ENCODE data around the gene PRKACA. TPM values are rescaled to one million over a fixed set of nuclear protein-coding genes. Genes with fewer than 3 reads are reported as not detected.
A peak's percentile ranks its signal among the peaks of the same experiment; 100 is the strongest.

The PRKACA gene
- total and polyA plus RNA-seq, 7 donors, result 33.6 to 59.1 (median 36.6) TPM

GRCh38 chr19:14107581-14108461, 9.7 kb downstream of the PRKACA start:
- Histone ChIP-seq H3K27me3 (no peaks in the 10 kb centered on the region), H3K36me3 (peaks cover 8 to 39% (median 25%) of the 10 kb centered on the region in 4 donors), H3K27ac (peak overlapping the region; percentile 78 to 89 (median 78)), H3K9me3 (no peaks in the 10 kb centered on the region), H3K4me3 (no peak overlapping the region), H3K4me1 (peaks cover 0 to 54% (median 36%) of the 10 kb centered on the region in 4 donors)
- TF ChIP-seq POLR2A (IDR thresholded peaks at IDR 0.05) (no peak), POLR2AphosphoS5 (IDR thresholded peaks at IDR 0.05) (peak in 3 of 4 donors; percentile 29 to 52 (median 38))
- WGBS, 2 donors, result 84 to 85% methylated on average over 23 of the region's 23 CpGs
- intact Hi-C loops (cut with DNase I), result no loop called here
- DNase-seq, result no peak

GRCh38 chr19:14106840-14107239, 10.7 kb downstream of the PRKACA start:
- DNase-seq, result no peak
- H3K4me3 ChIP-seq, result no peak overlapping the region
- H3K9me3 ChIP-seq, result no peaks in the 10 kb centered on the region
- peak overlapping the region; percentile 78 to 89 (median 78) for H3K27ac ChIP-seq
- intact Hi-C loops (cut with DNase I), result no loop called here
- H3K27me3 ChIP-seq, result no peaks in the 10 kb centered on the region
- H3K4me1 ChIP-seq, result peaks cover 0 to 44% (median 26%) of the 10 kb centered on the region in 4 donors
- WGBS, 2 donors, result 92 to 94% methylated on average over 16 of the region's 16 CpGs
- TF ChIP-seq EP300 (IDR thresholded peaks at IDR 0.05) (no peak), POLR2A (IDR thresholded peaks at IDR 0.05) (no peak)
- H3K36me3 ChIP-seq, result peaks cover 17 to 49% (median 34%) of the 10 kb centered on the region in 4 donors

GRCh38 chr19:14105680-14106079, 11.9 kb downstream of the PRKACA start:
- no peak overlapping the region for H3K4me3 ChIP-seq
- no peak for DNase-seq
- peak overlapping the region in 3 of 4 donors; percentile 22 to 89 (median 35) for H3K27ac ChIP-seq
- WGBS, 2 donors, result 28 to 76% methylated on average over 8 of the region's 8 CpGs
- peaks cover 0 to 34% (median 19%) of the 10 kb centered on the region in 4 donors for H3K4me1 ChIP-seq
- TF ChIP-seq CTCF (IDR thresholded peaks at IDR 0.05) (no peak), POLR2AphosphoS5 (IDR thresholded peaks at IDR 0.05) (no peak), POLR2A (IDR thresholded peaks at IDR 0.05) (no peak), EP300 (IDR thresholded peaks at IDR 0.05) (no peak)
- intact Hi-C loops (cut with DNase I), result no loop called here
- H3K9me3 ChIP-seq, result no peaks in the 10 kb centered on the region
- H3K27me3 ChIP-seq, result no peaks in the 10 kb centered on the region
- H3K36me3 ChIP-seq, result peaks cover 23 to 60% (median 43%) of the 10 kb centered on the region in 4 donors

GRCh38 chr19:14103310-14103709, 14.3 kb downstream of the PRKACA start:
- Histone ChIP-seq H3K4me1 (peaks cover 0 to 15% (median 14%) of the 10 kb centered on the region in 4 donors), H3K27ac (no peak overlapping the region), H3K27me3 (no peaks in the 10 kb centered on the region), H3K9me3 (no peaks in the 10 kb centered on the region), H3K36me3 (peaks cover 24 to 83% (median 48%) of the 10 kb centered on the region in 4 donors), H3K4me3 (no peak overlapping the region)
- WGBS, 2 donors, result 89 to 96% methylated on average over 1 of the region's 1 CpG
- TF ChIP-seq POLR2A (IDR thresholded peaks at IDR 0.05) (no peak), EP300 (IDR thresholded peaks at IDR 0.05) (no peak), CTCF (IDR thresholded peaks at IDR 0.05) (no peak), POLR2AphosphoS5 (IDR thresholded peaks at IDR 0.05) (no peak)
- no peak for DNase-seq
- intact Hi-C loops (cut with DNase I), result no loop called here

GRCh38 chr19:14102756-14103155, 14.8 kb downstream of the PRKACA start:
- H3K4me1 ChIP-seq, result peaks cover 0 to 10% (median 9%) of the 10 kb centered on the region in 4 donors
- peaks cover 24 to 89% (median 50%) of the 10 kb centered on the region in 4 donors for H3K36me3 ChIP-seq
- DNase-seq, result no peak
- 88 to 91% methylated on average over 10 of the region's 10 CpGs for WGBS, 2 donors
- H3K27ac ChIP-seq, result no peak overlapping the region
- H3K4me3 ChIP-seq, result no peak overlapping the region
- intact Hi-C loops (cut with DNase I), result no loop called here
- no peaks in the 10 kb centered on the region for H3K27me3 ChIP-seq
- no peaks in the 10 kb centered on the region for H3K9me3 ChIP-seq
- TF ChIP-seq CTCF (IDR thresholded peaks at IDR 0.05) (no peak), EP300 (IDR thresholded peaks at IDR 0.05) (no peak), POLR2A (IDR thresholded peaks at IDR 0.05) (no peak), POLR2AphosphoS5 (IDR thresholded peaks at IDR 0.05) (no peak)
